MM.1S (cell line): Measurements from ENCODE around the gene VENTX.

Experiments used
- DNase-seq: peaks from one replicate; pipeline ENCODE4 v3.0.0-alpha.2; 2015
- H2AFZ ChIP-seq: fragments of 300-600 bp; sonication (generic); 2 replicates; pipeline ENCODE4 v1.6.0; 2016; ENCODE audit warnings: antibody characterized with exemption, low read length
- H3F3A ChIP-seq: fragments of 300-600 bp; sonication (generic); 2 replicates; pipeline ENCODE4 v1.6.1; 2016; ENCODE audit warnings: mild to moderate bottlenecking, antibody characterized with exemption, low read length, moderate library complexity, mixed read lengths; ENCODE audit not compliant: insufficient read depth
- H3K27ac ChIP-seq: fragments of 300-600 bp; sonication (generic); 2 replicates; pipeline ENCODE4 v1.5.1; 2016; ENCODE audit warnings: mild to moderate bottlenecking, low read length
- H3K27me3 ChIP-seq: fragments of 300-600 bp; sonication (generic); replicated peaks from 2 replicates; pipeline ENCODE4 v1.6.0; 2016; ENCODE audit warnings: low read length; ENCODE audit not compliant: insufficient read depth
- H3K36me3 ChIP-seq: fragments of 300-600 bp; sonication (generic); replicated peaks from 2 replicates; pipeline ENCODE4 v1.6.1; 2016; ENCODE audit warnings: mild to moderate bottlenecking, low read length, mixed read lengths; ENCODE audit not compliant: insufficient read depth
- H3K4me1 ChIP-seq: fragments of 300-600 bp; sonication (generic); 2 replicates; pipeline ENCODE4 v1.6.1; 2016; ENCODE audit warnings: low read length, mixed read lengths
- H3K4me2 ChIP-seq: fragments of 300-600 bp; sonication (generic); 2 replicates; pipeline ENCODE4 v1.6.0; 2016; ENCODE audit warnings: low read depth, low read length
- H3K4me3 ChIP-seq: fragments of 300-600 bp; sonication (generic); 2 replicates; pipeline ENCODE4 v1.5.1; 2016; ENCODE audit warnings: low read length, mixed read lengths
- H3K79me2 ChIP-seq: fragments of 300-600 bp; sonication (generic); 2 replicates; pipeline ENCODE4 v1.6.1; 2016; ENCODE audit warnings: mixed run types, low read length, mixed read lengths
- H3K9ac ChIP-seq: fragments of 300-600 bp; sonication (generic); 2 replicates; pipeline ENCODE4 v1.6.1; 2016; ENCODE audit warnings: low read length, mixed read lengths
- H3K9me2 ChIP-seq: fragments of 300-600 bp; sonication (generic); replicated peaks from 2 replicates; pipeline ENCODE4 v1.6.1; 2016; ENCODE audit warnings: mild to moderate bottlenecking, low read length, mixed read lengths; ENCODE audit not compliant: insufficient read depth
- H3K9me3 ChIP-seq: fragments of 300-600 bp; sonication (generic); replicated peaks from 2 replicates; pipeline ENCODE4 v1.6.1; 2016; ENCODE audit warnings: mild to moderate bottlenecking, low read length, mixed read lengths; ENCODE audit not compliant: insufficient read depth
- H4K20me1 ChIP-seq: fragments of 300-600 bp; sonication (generic); 2 replicates; pipeline ENCODE4 v1.6.1; 2016; ENCODE audit warnings: mild to moderate bottlenecking, low read length, moderate library complexity, mixed read lengths; ENCODE audit not compliant: insufficient read depth
- CTCF ChIP-seq: fragments of 300-600 bp; sonication (generic); IDR thresholded peaks from 2 replicates; pipeline ENCODE4 v1.5.1; 2016; ENCODE audit warnings: antibody characterized with exemption, low read length, mixed read lengths
- EZH2 ChIP-seq: fragments of 300-600 bp; sonication (generic); optimal IDR thresholded peaks from 2 replicates; pipeline ENCODE3; 2017; ENCODE audit warnings: low read depth, mild to moderate bottlenecking, antibody characterized with exemption, low read length, mixed read lengths
- EZH2phosphoT487 ChIP-seq: fragments of 300-600 bp; sonication (generic); IDR thresholded peaks from 2 replicates; pipeline ENCODE4 v1.6.1; 2018; ENCODE audit warnings: antibody characterized with exemption, low read length

Gene VENTX

DNA sequence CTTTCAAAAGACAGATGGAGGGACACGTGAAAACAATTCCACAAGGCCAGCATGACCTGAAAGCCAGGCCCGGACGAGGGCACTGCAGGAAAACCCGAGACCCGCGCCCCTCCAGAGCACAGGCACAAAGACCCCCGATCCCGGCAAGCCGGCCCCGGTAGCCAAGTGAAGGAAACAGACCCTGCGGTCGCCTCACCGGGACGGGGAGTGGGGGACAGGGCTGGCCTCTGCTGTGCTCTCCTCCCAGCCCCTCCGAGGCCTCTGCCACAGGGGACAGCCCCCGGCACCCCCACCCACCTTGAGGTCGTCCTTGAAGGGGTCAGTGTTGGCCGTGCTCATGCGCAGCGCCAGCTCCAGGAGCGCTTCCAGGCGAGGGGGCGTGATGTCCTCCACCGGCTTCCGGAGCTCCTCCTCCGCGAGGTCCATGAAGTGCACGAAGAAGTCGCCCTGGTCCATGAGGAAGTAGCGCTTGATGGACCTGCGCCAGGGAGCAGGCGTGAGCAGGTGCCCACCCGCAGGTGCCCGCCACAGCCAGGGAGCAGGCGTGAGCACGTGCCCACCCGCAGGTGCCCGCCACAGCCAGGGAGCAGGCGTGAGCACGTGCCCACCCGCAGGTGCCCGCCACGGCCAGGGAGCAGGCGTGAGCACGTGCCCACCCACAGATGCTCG, 50.3 kb downstream of the VENTX start:
- no peak overlapping the region for H2AFZ ChIP-seq
- no peaks in the 10 kb centered on the region for H3K4me1 ChIP-seq
- no peaks in the 10 kb centered on the region for H3K79me2 ChIP-seq
- no peak overlapping the region for H3K4me2 ChIP-seq
- TF ChIP-seq EZH2phosphoT487 (no peak), EZH2 (no peak), CTCF (no peak)
- no peaks in the 10 kb centered on the region for H3K9me2 ChIP-seq
- H3F3A ChIP-seq, result no peaks in the 10 kb centered on the region
- H3K27me3 ChIP-seq, result no peaks in the 10 kb centered on the region
- H4K20me1 ChIP-seq, result no peaks in the 10 kb centered on the region
- H3K4me3 ChIP-seq, result no peak overlapping the region
- H3K9ac ChIP-seq, result no peak overlapping the region
- H3K9me3 ChIP-seq, result no peaks in the 10 kb centered on the region
- peaks cover 6% of the 10 kb centered on the region; the same call in 1 of the 2 replicates for H3K36me3 ChIP-seq
- no peak for DNase-seq
- H3K27ac ChIP-seq, result no peak overlapping the region

GRCh38 chr10:133289761-133290160, 52.1 kb downstream of the VENTX start:
- no peak for DNase-seq
- no peak overlapping the region for H2AFZ ChIP-seq
- H3K9me2 ChIP-seq, result no peaks in the 10 kb centered on the region
- H4K20me1 ChIP-seq, result no peaks in the 10 kb centered on the region
- H3K27me3 ChIP-seq, result no peaks in the 10 kb centered on the region
- no peak overlapping the region for H3K4me3 ChIP-seq
- TF ChIP-seq EZH2phosphoT487 (no peak), CTCF (no peak), EZH2 (no peak)
- peaks cover 2% of the 10 kb centered on the region; the same call in 1 of the 2 replicates for H3K36me3 ChIP-seq
- H3K4me1 ChIP-seq, result no peaks in the 10 kb centered on the region
- no peak overlapping the region for H3K9ac ChIP-seq
- H3K9me3 ChIP-seq, result no peaks in the 10 kb centered on the region
- no peaks in the 10 kb centered on the region for H3F3A ChIP-seq
- no peaks in the 10 kb centered on the region for H3K79me2 ChIP-seq
- H3K4me2 ChIP-seq, result no peak overlapping the region
- H3K27ac ChIP-seq, result no peak overlapping the region
